GM19467 (cell line): ENCODE results near the gene ANTXR2.

Experiments used
- ATAC-seq: cut with Tn5 transposase; IDR thresholded peaks from one replicate; pipeline ENCODE4 v1.9.1; 2021; ENCODE audit warnings: mild to moderate bottlenecking, moderate library complexity; ENCODE audit not compliant: unreplicated experiment

ANTXR2 gene

GRCh38 chr4:79875344-79875899, 197.6 kb downstream of the ANTXR2 start:
- no peak for ATAC-seq

- ATAC-seq, result no peak
These were observed 198.8 kb downstream of the ANTXR2 start for GRCh38 chr4:79874197-79874596.

DNA sequence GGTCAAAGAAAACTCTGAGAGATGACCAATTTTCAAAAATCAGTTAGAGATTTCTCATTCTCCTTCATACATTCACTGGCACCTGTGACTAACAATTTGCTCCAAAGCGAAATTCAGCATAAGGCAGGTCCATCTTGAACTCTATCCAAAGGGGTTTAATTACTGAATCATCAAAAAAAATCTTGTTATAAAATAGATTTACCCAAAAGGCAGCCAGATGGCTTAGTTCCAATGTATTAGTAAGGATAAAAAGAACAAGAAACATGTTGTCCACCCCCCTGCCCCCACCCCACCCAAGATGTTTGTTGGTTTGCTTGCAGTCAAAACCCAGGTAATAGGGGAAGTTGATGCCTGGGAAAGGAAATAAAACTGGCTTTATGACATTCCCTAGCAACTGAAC, 200.3 kb downstream of the ANTXR2 start:
- no peak for ATAC-seq

- ATAC-seq, result no peak
These were observed 201.1 kb downstream of the ANTXR2 start for GRCh38 chr4:79871961-79872360.

DNA sequence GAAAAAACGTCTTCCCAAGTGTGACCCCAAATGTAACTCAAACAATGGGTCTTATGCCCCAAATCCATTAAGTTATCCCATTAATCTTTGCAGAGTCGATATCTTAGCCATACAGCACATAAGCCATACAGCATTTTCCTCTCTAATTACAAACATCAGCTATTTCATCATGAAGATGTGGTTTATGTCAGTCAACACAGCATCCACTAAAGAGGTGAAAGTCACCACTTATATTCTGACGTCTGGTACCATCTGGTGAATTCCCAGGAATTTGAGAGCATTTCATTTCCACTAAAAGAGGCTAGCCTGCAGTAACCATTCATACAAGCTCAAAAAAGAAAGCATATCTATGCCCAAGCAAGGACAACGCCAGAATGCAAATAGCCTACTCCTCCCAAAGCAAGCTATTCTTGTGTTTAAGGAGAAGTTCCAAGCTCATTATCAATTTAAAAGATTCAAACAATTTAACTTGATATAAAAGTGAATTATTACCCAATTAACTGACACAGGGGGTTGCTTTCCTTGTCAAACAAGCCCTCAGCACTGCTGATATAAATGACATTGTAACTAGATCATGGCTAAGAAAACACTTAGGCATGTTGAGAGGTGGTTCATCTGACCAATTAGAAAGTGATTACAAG, 203.3 kb downstream of the ANTXR2 start:
- no peak for ATAC-seq

GRCh38 chr4:79865201-79865597, 207.8 kb downstream of the ANTXR2 start:
- no peak for ATAC-seq

- no peak for ATAC-seq
These were observed 208.4 kb downstream of the ANTXR2 start for GRCh38 chr4:79864500-79865200.

DNA sequence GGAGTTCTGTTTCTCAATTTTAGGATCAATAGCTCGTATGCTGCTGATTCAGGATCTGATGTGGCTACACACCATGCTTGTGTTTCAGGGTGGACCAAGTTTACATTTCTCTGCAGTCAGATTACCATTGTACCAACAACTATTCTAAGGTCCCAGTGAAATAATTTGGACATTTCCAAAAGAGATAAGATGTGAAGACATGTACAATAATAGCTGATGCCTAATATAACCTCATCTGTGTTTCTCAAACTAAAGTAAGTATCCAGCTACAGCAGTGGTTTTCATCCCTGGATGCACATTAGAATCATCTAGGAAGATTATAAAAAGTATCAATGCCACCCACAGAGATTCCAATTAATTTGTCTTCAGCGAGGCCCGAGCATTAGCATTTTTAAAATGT, 209.7 kb downstream of the ANTXR2 start:
- no peak for ATAC-seq

- ATAC-seq, result no peak
These were observed 210.2 kb downstream of the ANTXR2 start for GRCh38 chr4:79862821-79863220.

DNA sequence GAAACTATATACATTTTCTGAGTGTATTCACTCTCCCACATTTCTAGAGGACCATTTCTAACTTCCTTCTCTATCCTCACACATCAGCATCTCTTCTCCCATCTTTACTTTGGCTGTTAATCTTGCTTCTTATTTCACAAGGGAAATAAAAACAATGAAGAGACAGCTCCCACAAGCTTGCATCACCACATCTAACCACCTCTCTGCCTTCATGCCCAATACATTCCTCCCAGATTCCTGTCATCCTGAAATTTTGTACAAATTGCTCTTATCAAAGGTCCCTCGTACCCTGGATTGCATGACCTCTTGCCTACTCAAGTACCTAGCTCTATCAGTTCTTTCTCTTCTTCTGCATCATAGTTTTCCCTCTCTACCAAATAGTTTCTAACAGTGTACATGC, 215.2 kb downstream of the ANTXR2 start:
- no peak for ATAC-seq

DNA sequence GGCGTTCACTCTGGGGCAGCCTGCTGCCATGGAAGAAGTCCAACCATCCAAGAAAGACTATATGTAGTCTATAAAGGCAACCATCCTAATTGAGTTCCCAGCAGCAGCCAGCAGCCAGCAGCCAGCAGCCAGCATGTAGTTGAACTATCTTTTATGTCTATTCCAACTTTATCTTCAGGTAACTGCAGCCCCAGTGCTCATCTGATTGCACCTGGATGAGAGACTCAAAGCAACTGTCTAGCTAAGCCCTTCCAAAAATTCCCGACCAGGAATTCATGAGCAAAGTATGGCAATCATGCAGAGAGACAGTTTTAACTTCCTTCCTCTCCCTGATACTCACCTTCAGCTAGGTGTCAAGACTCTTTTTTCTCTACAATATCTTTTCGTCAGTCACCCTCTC, 216.8 kb downstream of the ANTXR2 start:
- ATAC-seq, result no peak

GRCh38 chr4:79854856-79855502, 218.1 kb downstream of the ANTXR2 start:
- ATAC-seq, result no peak

DNA sequence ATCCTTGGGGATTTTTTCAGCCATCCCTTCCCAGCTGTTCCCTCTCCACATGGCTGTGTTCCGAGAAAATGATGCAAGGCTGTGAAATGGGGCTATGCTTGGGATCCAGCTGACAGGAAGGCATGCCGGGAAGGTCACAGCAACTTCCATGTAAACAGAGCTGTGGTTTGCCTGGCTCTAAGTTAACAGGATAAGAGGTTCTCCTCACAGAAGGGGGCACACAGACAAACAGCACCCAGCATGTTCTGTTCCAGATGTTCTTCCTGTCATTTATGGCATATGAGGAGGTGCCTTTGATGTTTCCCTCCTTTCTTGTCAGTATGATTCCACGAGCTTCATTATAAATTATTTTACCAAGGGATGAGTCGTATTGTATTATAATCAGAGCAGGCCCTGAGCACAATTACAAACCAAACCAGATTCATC, 220.7 kb downstream of the ANTXR2 start:
- no peak for ATAC-seq

GRCh38 chr4:79851625-79852304, 221.3 kb downstream of the ANTXR2 start:
- ATAC-seq, result no peak
